ENCODE data around the gene MORN4.

DNA sequence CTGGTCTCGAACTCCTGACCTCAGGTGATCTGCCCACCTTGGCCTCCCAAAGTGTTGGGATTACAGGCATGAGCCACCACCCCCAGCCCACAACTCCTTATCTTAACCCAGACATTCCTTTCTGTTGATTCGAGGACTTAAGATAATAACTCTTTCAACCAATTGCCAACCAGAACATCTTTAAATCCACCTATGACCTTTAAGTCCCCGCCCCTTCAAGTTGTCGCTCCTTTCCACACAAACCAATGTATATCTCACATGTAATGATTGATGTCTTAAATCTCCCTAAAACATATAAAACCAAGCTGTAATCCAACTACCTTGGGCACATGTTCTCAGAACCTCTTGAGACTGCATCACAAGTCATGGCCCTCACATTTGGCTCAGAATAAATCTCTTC, 68.5 kb downstream of the MORN4 start:
- TF ChIP-seq, protein P1, sequence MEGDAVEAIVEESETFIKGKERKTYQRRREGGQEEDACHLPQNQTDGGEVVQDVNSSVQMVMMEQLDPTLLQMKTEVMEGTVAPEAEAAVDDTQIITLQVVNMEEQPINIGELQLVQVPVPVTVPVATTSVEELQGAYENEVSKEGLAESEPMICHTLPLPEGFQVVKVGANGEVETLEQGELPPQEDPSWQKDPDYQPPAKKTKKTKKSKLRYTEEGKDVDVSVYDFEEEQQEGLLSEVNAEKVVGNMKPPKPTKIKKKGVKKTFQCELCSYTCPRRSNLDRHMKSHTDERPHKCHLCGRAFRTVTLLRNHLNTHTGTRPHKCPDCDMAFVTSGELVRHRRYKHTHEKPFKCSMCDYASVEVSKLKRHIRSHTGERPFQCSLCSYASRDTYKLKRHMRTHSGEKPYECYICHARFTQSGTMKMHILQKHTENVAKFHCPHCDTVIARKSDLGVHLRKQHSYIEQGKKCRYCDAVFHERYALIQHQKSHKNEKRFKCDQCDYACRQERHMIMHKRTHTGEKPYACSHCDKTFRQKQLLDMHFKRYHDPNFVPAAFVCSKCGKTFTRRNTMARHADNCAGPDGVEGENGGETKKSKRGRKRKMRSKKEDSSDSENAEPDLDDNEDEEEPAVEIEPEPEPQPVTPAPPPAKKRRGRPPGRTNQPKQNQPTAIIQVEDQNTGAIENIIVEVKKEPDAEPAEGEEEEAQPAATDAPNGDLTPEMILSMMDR (IDR thresholded peaks at IDR 0.05), result no peak
- TF ChIP-seq ZFX (IDR thresholded peaks at IDR 0.05; ENCODE audit: borderline replicate concordance), result no peak

All from 22Rv1 (cell line).